COLO829 (cell line): ENCODE measurements around the gene DZIP1.
"Not testable (repeated sequence)": the region's sequence is repeated elsewhere in the genome, so short reads cannot be mapped to it uniquely, and the experiment has no call there.

ENCODE experiments used
- DNase-seq: peaks from one replicate; pipeline ENCODE4 v3.0.0; 2012; ENCODE audit warnings: low spot score

DZIP1 gene

DNA sequence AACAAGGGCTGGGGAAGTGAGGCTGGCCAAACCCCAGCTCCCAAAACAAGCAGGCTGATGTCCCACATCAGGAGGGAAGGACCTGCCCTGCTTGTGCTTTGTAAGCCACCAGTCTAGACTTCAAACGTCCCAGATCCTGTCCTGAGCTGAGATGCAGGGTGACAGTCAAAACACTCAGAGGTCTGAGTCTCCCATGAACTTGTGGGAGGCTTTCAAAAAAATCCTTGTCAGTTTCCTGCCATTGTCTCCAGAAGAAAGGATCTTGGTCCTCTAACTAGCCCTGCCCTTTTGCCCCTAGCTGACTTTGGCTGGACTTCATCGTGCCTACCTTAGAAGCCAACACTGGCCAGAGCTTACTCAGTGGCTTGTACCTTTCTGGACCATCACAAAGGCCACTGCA, 43.3 kb downstream of the DZIP1 start:
- DNase-seq: no peak

DNA sequence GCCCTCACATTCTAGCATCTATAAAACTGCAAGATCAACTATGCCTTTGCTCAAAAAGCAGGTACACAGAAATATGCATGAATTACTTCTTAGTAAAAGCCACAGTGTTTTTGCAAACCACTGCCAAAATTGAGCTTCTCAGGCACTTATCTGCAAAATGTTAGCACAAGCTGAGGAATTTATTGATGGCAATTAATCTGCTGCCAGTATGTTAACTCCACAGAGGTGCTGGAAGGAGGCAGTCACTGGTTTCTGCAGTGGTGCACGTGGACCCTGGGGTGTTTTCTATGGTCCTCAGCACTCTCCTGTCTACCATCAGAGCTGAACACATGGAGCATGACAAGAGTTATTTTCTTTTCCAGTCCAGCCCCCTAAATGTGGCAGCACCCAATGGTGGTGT, 47.8 kb downstream of the DZIP1 start:
- DNase-seq: no peak

DNA sequence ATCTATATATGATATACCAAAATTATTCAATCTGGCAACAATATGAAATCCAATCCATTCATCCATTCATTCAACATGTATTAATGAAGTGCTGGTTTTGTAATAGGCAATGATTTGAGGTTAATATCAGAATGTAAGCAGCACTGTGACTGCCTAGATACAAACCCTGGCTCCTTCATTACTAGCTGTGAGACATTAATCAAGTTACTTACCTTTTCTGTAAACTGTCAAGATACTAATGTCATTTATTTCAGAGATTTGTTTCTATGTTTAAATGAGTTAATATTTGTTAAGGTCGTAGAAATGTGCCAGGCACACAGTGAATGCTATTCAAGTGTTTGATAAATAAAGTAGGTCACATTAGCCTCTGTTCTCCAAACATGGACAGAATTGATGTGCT, 51.0 kb downstream of the DZIP1 start:
- no peak for DNase-seq

DNA sequence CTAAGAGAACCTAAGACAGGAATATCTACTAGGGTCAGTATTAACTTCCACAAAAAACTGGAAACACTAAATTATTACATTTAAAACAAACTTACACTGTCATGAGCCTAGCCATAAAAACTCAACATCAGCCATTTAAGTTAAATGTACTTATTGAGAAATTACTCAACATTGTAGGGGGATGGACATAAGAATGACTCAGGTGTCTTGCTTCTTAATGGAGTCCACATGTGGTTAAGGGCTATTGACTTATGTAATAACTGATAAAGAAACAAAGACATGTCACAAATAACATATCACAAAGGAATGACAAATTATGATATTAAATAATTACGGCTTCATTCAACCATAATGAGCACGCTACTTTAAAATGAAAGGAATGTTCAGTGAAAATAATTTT, 55.8 kb downstream of the DZIP1 start:
- DNase-seq: no peak

DNA sequence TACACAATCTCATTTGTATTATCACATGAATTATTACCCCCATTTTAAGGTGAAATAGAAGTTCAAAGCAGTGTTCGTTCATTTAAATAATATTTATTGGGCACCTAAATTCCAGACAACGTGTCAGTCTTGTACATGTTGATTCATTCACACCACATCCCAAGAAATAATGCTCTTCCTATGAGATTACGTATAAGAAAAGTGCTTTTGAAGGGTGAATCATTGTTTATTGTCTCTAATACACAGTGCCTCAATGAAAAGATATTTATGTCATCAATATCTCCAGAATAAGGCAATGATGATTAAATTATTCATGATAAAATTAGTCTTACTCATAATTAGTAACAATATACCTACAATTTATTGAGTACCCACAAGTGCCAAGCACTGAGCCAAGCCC, 56.4 kb downstream of the DZIP1 start:
- no peak for DNase-seq

DNA sequence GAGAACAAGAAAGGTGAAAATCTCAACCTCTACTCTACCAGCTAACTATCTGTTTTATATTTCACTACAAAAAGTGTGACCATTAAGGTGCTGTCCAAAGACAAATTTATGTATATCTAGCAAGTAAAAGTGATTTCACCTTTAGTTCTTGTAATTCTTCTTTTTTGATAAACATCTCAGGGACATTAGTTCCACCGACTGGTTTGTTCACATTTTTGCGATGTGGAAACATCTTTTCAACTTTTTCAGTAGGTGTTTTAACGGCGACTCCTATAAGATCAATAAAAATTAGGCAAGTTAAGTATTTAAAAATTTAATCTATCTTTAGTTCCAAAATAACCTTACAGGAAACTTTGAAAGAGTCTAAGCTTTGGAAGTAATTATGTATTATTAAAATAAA, 58.6 kb downstream of the DZIP1 start:
- no peak for DNase-seq

DNA sequence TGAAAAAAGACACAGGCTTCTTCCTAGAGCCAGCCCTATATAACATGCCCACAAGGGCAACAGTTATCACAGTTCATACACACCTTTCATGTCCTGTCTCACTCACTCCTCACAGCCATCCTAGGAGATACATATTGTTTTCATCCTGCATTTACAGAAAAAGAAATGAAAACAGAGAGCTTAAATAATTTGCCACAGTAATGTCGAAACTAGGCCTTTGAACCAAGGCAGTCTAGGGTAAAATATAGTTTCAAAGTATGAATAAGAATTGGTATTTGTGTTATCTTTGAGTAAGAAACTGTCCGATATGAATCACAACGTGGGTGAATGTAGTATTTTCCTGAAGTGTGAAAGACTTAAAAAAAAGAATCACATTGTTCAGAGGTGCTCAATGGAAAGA, 65.2 kb downstream of the DZIP1 start:
- DNase-seq: no peak

DNA sequence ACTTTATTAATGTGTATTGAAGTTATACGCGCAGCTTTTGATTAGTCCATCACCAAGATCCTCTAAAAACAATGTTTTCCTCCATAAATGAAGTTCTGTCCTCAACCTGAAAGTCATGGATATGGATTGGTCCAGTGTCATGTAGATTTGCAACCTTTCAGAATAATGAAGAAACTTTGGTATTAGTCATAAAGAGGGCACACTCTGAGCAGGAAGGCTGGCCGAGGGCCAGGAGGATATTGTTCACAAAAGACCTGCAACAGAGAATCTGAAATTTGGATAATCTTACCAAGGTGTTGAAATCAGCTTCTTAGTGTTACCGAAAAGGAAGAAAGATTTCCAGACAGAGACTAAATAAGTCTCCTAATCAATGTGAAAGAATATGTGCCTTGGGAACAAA, 71.3 kb downstream of the DZIP1 start:
- no peak for DNase-seq

DNA sequence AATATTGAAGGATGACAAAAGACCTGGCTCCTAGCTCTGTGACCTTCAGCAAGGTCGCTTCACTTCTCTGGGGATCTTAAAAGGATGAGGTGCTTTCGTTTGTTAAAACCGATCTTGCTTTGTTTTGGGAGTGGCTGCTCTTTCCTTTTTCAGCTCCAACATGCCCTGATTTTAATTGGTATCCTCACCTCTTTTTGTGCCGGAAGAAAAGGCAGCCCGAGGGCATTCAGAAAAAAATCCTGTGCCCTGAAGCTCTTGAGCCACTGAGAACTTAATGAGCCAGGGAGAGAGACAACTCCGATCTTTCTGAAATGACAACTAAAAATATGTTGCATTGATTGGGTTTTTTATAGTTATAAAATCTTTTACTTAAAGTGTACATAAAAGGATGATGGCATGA, 72.6 kb downstream of the DZIP1 start:
- no peak for DNase-seq

DNA sequence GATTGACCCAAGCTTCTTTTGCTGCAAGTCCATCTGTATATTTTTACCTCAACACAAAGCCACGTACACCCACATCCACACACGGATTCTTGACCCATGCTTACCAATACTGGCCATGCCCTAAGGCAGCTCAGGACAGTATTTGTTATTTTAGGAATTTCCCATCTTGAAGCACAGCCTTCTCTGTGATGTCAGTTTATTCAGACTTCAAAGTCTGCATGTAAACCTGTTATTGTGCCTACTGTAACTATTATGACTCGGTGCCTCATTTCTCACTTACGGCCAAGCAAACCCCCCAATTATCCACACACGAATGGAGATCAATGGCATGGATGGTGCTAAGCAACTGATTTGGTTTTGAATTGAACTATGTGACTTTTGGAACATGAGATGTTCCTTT, 74.5 kb downstream of the DZIP1 start:
- DNase-seq: no peak

DNA sequence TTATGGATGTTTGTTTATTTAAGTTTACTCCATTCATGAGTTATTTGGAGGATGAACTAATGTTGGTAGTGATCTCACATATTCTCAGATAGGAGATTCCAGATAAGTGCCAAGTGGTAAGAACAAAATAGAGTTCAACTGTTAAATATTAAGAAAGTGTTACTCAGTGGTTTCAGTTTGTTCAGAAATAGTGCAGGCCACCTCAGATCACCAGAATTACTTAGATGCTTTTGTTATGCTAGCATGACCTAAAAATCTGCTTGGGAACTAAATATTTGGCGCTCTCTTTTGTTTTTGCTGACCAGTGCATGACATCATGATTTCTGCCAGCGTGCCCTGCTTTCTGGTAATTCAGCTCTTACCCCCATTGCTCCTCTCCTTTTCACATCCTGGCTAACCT, 76.4 kb downstream of the DZIP1 start:
- no peak for DNase-seq

DNA sequence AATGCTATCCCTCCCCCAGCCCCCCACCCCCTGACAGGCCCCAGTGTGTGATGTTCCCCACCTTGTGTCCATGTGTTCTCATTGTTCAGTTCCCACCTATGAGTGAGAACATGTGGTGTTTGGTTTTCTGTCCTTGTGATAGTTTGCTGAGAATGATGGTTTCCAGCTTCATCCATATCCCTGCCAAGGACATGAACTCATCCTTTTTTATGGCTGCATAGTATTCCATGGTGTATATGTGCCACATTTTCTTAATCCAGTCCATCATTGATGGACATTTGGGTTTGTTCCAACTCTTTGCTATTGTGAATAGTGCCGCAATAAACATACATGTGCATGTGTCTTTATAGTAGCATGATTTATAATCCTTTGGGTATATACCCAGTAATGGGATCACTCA, 78.7 kb downstream of the DZIP1 start:
- not testable (repeated sequence) for DNase-seq

DNA sequence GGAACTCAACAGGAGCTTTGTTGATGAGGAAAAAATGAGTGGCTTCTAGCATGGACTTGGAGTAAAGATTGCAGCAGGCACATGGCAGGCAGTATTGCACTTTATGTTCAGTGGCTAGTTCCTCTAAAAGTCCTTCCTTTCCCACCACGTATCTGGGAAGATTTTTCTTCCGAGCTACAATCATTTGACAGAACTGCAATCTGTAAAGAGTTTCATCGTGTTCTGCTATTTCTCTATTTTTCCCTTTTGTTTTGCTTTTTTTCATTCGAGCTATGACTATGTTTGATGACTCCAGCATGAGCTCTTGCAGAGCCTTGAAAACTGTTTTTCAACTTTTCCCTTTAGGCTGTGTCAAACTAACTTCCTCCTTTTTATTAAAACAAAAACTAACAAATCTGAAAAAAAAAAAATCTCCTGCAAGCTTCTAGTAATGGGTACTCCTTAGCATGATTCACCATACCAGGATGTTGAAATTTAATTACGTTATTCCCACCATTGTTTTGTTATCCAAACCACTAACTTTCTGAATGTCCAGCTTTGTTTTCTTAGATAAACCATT, 79.7 kb downstream of the DZIP1 start:
- peak; percentile 19 for DNase-seq

DNA sequence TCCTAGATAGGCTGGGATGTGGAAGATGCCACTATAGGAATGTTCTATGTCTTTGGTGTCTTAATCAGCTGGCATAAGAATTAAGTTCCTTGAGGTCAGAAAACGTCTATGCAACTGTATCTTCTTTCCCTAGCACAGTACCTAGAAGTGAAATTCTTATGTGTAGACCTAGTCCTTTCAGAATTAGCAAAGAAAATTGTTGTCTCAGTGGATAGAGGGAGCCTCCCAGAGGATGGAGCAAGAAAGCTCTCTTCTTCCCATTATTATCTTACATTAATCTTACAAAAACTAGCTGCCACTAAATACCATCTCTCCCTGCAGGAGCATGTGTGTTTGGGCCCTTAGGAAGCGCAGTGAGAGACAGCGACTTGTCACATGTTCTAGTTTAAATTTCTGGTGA, 80.4 kb downstream of the DZIP1 start:
- no peak for DNase-seq

DNA sequence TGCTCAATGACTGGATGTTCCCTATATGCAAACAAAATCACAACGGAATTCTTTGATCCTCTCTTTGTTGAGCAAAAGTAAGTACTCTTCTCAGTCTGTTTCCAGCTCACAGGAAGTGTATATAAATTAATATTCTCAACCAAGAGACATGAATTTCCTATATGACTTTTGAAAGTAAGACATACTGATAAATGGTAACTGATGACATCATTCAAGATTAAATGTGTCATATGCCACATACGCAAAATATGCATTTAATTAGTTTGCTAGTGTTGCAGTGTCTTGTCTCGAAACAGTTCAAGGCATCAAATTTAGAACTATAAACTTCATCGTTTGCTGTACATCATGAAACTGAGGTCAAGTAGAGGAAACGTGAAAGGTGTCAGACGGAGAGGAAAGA, 84.1 kb downstream of the DZIP1 start:
- DNase-seq: no peak

DNA sequence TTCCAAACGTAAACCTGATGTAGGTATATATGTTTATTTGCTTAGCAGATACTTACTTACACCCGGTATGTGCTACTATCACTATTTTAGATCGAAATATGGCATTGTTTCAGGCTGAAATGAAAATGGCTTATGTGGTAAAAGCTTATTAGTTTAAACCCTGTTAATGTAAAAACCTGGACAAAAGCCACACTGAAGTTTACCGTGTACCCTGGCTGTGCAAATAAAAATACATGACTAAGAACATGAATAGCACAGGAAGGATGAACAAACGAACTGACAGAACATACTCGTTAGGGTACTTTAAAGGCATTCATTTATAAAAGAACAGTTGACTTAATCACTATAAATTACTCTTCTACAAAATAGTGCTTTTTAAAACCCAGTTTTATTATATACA, 85.4 kb downstream of the DZIP1 start:
- no peak for DNase-seq

DNA sequence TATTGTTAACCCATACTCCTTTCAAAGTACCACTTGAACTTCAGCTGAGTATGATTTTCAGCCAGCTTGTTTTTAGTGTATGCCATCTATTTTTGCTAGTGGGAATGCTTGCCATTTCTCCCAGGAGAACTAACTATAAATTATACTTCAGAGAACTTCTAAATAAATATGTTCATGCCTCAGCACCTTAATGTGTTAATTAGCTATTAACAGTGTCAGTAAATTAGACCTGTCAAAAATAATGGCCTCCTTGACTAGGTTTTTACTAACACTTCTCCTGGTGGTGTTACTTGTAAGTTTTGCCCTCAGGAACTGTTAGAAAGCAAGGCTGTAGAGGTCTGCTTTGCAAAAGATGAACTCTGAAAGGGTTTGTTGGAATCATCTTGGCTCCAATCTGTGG, 87.5 kb downstream of the DZIP1 start:
- no peak for DNase-seq

DNA sequence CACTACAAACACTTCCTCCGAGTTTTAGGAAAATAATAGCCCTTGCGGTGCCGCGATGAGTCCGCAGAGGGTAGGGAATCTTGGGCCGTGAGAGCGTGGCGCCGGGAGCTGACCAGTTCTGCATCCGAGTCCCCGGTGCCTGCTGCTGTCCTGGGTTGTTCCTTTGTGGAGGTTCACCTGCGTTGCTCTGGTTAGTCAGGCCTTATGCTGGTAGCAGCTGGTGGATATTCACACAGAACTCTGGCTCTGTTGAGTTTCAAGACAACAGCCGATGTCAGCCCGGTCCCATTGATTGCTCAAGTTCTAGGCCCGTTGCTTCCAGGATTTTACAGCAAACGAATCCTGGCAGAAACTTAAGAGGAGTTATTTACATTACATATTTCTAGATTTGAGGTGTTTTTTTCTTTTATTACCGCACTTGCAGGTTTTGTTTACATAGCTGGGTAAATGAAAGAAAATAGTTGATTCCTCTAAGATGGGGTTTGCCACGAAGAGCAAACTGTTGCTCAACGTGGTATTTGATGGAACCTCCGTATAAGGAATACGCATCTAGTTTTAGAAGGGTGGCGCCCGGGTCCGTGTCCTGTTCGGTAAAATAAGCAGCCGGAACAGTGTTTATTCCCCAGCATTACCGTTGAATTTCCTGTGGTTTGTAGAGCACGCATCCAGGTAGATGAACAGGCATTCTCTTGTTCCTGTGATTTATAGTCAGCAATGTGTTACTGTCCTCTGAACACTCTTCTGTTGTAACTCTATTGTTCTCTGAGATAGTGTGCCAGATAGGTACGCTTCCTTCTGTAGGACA, 90.7 kb downstream of the DZIP1 start:
- no peak for DNase-seq

DNA sequence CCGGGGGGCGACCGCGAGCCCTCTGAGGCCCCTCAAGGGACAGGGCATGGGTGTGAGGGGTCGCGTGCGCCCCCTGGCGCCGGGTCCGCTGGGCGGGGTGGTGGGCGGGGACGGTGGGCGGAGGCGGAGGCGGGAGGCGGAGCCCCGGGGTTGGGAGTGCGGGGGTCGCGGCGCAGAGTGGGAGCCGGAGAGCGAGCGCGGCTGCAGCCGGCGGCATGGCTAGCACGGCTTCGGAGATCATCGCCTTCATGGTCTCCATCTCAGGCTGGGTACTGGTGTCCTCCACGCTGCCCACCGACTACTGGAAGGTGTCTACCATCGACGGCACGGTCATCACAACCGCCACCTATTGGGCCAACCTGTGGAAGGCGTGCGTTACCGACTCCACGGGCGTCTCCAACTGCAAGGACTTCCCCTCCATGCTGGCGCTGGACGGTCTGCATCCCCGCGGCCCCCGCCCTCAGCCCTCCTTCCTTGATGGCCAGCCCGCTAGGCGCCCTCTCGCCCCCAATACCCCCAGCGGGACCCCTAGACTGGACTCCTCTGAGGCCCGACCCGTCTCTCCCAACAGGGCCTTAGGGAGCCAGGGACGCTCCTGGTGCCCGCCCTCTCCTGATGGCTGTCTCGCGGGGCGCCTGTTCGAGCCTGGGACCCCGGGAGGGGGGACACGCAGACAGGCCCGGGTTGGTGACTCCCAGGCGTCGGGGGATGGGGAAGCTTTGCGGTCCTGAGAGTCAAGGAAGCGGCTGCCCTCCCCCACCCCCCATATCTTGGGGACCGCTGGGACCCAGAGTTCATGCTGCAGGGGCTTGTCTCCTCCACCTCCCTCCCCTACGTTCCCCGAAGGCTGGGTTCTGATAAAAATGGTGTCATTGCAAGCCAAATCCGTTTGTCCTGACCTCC, 91.7 kb downstream of the DZIP1 start, which contains the start of gene CLDN10:
TSS of gene CLDN10 (plus strand) at position 182 of the 903 bp plus-strand sequence. CDS start at position 216, 34 bp downstream.
- DNase-seq: no peak

DNA sequence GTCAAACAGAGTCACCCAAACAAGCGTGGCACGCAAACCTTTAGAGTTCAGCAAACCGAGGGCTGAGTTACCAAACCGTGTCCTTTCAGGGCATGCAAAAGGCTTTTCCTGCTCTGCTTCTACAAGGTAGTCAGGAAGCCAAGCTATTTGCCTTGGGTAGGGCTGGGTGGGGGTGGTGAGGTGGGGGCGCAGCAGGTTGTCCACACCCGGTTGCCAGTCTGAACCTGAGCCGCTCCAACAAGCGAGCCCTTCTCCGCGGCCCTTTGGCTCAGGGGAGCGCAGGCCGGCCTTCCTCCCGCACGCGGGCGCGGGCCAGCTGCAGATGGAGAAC, 92.3 kb downstream of the DZIP1 start:
- DNase-seq: no peak

DNA sequence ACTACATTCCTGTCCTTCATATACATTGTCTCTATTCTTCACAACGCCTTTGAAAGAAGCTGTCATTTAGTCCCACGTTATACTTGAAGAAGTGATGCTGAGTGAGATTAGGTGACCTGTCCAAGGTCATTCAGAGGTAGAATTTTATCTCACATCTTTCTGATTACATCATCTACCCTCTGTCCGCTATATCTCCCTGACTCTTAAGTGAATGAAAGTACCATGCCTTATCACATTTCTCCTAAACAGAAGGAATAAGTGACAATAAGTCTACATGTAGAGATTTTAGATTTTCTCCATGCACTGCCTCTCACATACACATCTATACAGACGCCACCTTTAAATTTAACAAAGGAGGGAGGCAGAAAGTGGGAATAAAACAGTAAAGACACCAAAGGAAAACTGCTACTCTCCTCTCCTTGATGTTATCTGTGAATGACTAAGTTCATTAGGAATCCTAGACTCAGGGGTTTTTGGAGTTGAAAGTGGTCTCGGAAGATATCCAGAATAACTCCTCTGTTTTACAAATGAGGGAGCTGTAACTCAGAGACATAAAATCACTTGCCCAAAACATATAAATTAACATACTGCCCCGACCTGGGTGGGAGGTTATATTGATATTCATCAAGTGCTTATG, 96.9 kb downstream of the DZIP1 start:
- DNase-seq: no peak

DNA sequence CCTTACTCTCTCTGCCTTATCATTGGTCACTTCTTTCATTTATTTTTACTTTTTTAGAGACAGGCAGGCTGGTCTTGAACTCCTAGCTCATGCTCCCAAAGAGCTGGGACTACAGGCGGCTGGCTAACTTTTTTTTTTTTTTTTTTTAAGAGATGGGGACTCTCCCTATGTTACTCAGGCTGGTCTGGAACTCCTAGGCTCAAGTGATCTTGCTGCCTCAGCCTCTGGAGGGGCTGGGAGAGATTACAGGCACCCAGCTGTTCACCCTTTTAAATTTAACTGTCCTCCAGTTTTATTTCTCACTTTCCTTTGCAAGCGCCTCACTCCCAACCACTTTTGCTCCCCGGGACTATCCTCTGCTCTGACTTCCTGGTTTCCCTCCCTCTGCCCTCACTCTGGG, 97.6 kb downstream of the DZIP1 start:
- no peak for DNase-seq

DNA sequence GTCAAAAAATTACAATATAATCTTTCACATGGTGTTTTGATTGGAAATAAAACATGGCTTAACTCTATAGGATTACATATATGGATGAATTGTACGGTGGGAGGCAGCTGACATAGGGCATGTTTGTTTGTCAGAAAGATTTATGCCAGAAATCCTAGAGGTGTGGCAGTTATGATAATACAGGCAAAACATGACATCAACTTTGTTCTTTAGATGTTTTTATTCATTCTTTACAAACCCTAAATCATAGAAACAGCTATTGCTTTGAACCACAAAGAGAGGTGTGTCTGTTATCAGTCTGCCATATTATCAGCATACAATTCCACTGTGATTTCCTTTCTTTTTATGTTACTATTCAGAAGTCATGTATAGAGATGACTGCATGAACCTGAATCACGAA, 100.2 kb downstream of the DZIP1 start:
- no peak for DNase-seq
